HG03064 (cell line): ENCODE results near the gene SLC44A4.
"Not testable (repeated sequence)": the region's sequence is repeated elsewhere in the genome, so short reads cannot be mapped to it uniquely, and the experiment has no call there.

Experiments used
- ATAC-seq: cut with Tn5 transposase; IDR thresholded peaks from one replicate; pipeline ENCODE4 v1.9.1; 2021; ENCODE audit warnings: low read depth; ENCODE audit not compliant: unreplicated experiment

Gene SLC44A4

DNA sequence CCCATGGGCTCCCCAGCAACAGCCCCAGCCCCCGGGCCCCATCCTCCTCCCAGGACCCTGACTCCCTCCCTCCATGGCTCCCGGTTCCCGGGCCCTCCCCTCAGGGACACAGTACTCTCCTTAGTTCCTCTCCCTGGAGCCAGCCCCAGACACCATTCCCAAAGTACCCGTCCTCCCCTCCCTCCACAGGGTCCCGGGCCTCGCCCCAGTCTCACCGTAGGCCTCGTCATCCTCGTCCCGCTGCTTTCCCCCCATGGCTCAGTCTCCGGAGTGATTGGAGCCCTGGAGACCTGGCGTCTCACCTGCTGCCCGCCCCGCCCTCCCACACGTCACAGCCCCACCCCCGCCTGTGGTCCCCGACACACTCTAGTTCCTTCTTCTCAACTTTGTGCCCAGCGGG lies at the start of gene SLC44A4:
TSS of gene SLC44A4 (minus strand) at position 272 of the 400 bp plus-strand sequence. CDS start at position 255, 17 bp downstream.
- no peak for ATAC-seq

DNA sequence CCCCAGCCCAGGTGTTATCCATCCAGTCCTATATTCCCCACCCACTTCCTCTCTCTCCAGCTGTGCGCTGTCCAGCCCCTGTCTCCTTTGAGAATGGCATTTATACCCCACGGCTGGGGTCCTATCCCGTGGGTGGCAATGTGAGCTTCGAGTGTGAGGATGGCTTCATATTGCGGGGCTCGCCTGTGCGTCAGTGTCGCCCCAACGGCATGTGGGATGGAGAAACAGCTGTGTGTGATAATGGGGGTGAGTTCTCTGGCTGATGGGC lies 49.8 kb upstream of the SLC44A4 start:
- ATAC-seq: no peak

DNA sequence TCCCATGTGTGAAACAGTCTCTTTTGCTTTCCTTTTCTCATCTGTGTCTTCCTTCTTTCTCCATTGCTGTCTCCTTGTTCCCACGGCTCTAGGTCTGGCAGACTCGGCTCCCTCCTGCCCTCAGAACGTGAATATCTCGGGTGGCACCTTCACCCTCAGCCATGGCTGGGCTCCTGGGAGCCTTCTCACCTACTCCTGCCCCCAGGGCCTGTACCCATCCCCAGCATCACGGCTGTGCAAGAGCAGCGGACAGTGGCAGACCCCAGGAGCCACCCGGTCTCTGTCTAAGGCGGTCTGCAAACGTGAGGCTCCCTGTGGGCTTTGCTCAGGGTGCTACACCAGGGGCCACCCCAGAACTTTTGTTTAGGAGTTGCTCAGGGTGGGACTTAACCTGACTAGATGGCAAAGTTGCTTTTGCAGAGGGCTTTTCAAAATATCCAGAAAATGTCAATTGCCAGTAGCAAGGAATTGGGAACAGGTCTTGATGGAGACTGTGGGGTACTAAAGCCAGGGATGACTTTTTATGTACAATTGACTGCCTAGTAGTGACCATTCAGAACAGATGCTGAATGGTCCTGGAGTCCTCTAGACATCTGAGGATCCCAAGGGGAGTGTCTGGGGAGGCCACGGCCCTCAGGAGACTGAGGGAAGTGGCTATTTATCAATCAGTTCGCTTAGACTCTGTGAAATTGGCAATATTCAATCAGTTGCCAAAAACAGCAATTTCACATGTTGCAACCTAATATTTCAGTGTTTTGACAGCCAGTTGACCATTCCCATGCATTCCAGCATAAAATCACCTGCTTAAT lies 49.3 kb upstream of the SLC44A4 start:
- ATAC-seq: no peak

DNA sequence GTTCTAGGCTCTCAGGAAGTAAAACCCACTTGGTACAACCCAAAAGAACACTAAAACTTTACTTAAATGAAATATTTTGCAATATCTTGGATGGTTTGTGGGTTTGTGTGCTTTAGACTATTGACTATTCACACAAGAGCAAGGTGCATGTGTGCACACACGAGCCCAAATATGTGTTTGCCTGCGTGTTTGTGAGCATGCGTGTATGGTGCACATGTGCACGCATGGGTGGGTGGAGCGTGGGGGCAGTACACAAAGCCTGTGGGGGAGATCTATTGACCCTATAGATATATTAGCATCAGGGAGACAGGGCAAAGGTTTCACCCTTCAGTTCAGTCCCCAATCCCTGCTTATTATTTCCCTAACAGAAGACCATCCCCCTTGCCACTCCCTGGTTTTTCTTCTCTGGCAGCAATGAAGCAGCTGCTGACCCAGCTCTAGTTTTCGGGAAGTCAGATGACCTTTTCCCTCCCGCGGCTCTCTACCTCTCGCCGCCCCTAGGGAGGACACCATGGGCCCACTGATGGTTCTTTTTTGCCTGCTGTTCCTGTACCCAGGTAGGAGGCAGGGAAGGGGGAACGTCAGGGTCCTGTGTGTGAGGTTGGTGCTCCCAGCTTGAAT lies 48.6 kb upstream of the SLC44A4 start, which contains the start of gene C2:
TSS of gene C2 (plus strand) at position 476 of the 621 bp plus-strand sequence. CDS start at position 512, 36 bp downstream.
- no peak for ATAC-seq

DNA sequence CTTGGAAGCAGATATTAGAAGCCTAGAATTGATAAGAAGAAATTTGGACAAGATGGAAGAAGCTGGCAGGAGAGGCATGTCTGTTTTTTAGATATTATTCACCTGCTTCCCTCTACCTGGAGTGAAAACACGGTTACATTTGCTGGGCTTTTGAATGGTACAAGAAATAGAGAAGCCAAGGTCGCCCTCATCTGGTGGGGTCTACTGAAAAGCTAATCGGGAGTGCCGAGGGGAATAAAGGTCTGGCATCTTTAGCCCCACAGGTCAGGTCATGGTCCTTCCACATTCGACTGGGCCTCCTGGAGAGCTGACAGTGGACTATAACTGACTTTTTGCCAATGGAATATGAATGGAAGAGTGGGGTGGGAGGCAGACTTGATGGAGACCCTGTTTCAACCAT lies 44.1 kb upstream of the SLC44A4 start:
- ATAC-seq: no peak

DNA sequence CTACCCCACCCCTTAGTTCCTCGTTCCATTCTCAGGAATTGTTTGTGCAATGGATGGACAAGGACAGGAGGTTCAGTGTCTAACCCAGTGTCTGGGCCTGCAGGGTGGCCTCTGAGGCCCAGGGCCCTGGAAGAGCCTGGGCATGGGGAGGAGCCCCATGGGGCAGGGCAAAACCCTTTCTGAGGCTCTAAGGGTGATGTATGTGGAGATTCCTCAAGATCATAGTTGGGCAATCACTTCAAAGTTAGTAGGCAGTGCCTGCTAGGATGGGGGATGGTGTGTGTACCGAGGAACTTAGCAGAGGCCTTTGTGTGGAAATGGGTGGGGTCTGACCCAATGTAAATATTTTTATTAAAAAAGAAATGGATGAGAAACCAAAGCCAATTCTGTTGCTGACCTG lies 42.0 kb upstream of the SLC44A4 start:
- no peak for ATAC-seq

DNA sequence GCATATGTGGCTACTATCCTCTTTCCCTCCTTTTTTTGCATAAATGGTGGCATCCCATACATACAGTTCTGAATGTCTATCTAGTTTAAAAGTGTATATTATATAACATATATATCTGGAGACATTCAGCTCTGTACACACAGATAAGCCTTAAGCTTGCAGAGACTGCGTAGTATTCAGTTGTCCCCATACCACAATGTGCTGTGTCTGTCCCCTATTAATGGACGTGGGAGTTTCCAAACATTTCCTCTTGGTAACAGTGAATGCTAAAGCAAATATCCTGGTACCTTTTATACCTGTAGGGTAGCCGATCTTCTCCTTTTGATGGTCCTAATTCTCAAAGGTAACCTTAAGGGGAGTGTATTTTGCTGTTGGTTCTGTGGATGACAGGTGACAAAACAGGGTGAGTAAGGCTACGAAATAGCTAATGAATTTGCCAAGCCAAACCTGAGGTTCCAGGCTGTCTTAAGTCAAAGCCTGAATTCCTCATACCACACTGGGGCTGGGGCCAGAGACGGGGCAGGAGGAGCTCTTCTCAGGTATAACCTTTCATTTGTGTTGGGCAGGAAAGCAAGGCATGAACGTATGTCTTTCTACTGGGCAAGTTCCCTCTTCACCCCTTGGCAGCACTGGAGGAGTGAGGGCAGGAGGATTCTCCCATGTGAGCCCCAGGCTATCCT lies 41.0 kb upstream of the SLC44A4 start:
- no peak for ATAC-seq

DNA sequence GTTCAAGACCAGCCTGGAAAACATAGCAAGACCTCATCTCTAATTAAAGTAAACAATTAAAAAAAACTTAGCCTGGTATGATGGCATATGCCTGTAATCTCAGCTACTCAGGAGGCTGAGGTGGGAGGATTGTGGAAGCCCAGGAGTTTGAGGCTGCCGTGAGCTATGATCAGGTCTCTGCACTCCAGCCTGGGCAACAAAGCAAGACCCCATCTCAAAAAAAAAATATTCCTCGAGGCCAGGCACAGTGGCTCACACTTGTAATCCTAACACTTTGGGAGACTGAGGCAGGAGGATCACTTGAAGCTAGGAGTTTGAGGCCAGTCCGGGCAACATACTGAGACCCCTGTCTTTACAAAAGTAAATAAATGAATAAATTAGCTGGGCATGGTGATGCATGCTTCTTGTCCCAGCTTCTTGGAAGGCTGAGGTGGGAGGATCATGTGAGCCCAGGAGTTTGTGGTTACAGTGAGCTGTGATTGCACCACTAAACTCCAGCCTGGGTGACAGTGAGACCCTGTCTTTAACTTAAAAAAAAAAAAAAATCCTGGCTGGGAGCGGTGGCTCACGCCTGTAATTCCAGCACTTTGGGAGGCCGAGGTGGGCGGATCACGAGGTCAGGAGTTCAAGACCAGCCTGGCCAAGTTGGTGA lies 39.4 kb upstream of the SLC44A4 start:
- no peak for ATAC-seq

DNA sequence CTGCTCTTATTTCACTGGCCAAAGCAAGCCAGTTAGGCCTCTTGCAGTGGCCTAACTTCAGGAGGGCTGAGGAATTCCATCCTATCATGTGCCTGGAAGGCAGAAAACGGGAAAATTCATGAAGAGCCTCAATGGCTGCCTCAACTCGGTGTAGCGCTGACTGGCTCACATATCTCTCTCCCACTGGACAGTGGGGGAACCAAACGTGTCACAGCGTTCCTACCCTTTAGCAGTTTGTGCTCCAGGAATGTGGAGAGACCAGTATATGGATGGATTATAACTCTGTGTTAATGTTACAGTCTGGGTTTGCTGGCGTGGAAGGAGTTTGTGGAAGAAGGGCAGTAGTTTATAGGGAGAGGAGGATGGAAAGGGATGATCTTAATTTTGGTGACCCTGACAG lies 37.0 kb upstream of the SLC44A4 start:
- ATAC-seq: no peak

DNA sequence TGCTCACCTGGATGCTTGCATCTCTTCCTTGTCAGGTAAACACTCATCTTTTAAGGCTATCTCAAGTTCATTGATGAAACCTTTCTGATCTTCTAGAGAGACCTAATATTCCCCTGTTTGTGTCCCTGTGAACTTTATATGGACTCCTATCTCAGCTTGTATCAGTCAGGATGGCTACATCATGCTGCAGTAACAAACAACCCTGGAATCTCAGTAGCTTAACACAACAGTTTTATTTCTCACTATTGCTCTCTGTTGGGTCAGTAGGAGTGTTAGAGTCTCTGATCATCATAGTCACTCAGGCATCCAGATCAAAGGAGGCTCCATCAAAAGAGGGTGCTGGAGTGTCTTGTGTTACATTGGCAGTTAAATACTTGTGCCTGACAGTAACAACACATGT lies 36.6 kb upstream of the SLC44A4 start:
- ATAC-seq: no peak

DNA sequence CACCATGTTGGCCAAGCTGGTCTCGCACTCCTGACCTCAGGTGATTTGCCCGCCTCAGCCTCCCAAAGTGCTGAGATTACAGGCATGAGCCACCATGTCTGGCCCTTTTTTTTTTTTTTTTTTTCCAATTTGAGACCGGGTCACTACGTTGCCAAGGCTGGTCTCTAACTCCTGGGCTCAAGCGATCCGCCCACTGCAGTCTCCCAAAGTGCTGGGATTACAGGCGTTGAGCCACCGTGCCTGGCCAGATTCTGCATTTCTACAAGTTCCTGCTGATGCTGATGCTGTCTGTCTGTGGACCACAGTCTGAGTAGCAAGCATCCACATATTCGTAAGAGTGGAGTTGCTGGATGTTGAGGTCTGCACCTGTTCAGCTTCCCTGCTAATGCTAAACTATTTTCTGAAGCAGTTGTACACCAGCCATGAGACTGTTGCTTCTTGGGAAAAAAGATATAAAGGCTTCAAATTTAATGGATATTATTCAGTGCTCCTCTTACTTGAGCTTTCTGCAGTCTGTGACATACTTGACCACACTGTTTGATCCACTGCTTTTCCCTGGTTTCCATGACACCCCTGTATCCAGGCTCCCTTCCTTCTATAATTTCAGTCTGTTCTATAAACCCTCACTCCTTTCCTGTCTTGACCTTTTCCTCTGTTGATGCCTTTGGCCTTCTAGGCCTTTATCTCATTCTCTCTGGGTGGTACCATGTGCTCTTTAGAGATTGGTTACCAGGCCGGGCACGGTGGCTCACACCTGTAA lies 33.2 kb upstream of the SLC44A4 start:
- ATAC-seq: no peak

DNA sequence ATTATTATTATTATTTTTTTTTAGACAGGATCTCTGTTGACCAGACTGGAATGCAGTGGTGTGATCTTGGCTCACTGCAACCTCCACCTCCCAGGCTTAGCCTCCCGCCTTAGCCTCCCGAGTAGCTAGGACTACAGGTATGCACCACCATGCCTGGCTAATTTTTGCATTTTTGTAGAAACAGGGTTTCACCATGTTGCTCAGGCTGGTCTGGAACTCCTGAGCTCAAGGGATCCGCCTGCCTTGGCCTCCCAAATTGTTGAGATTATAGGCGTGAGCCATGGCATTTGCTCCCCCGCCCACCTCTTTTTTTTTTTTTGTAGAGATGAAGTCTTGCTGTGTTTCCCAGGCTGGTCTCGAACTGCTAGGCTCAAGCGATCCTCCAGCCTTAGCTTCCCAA lies 30.5 kb upstream of the SLC44A4 start:
- ATAC-seq: not testable (repeated sequence)

DNA sequence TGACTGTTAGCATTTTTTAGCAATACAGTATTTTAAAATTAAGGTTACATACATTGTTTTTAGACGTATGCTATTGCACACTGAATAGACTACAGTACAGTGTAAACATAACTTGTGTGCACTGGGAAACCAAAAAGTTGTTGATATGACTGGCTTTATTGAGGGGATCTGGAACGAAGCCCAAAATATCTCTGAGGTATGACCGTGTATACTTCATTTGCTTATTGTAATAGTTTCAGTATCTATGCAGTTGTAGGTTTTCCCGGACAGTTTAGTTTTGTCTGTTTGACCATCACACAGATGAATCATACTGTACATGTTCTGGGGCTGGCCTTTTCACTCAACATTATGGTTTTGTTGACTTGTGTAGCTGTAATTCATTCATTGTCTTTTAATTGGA lies 30.0 kb upstream of the SLC44A4 start:
- ATAC-seq: no peak

DNA sequence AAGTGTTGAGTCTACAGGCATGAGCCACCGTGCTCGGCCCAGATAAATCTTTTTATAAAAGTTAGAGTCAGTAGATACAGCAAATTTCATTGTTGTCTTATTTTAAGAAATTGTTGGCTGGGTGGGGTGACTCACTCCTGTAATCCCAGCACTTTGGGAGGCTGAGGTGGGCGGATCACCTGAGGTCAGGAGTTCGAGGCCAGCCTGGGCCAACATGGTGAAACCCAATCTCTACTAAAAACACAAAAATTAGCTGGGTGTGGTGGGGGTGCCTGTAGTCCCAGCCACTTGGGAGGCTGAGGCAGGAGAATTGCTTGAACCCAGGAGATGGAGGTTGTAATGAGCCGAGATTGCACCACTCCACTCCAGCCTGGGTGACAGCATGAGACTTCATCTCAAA lies 29.5 kb upstream of the SLC44A4 start:
- not testable (repeated sequence) for ATAC-seq

DNA sequence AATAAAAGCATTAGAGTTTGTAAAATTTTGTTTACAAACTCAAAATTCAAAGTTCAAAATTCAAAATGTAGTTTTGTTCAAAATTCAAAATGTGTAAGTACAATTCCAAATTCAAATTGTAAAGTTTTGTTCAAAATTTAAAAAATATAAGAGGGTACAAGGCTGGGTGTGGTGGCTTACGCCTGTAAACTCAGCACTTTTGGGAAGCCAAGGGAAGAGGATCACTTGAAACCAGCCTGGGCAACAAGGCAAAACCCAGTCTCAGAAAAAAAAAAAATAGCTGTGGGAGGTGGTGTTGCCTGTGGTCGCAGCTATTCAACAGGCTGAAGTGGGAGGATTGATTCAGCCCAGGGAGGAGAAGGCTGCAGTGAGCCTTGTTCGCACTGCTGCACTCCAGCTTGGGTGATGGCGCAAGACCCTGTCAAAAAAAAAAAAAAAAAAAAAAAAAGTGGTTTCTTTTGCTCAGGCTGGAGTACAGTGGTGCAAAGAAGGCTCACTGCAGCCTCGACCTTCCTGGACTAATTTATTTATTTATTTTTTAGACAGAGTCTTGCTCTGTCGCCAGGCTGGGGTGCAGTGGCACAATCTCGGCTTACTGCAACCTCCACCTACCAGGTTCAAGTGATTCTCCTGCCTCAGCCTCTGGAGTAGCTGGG lies 28.5 kb upstream of the SLC44A4 start:
- ATAC-seq: no peak

DNA sequence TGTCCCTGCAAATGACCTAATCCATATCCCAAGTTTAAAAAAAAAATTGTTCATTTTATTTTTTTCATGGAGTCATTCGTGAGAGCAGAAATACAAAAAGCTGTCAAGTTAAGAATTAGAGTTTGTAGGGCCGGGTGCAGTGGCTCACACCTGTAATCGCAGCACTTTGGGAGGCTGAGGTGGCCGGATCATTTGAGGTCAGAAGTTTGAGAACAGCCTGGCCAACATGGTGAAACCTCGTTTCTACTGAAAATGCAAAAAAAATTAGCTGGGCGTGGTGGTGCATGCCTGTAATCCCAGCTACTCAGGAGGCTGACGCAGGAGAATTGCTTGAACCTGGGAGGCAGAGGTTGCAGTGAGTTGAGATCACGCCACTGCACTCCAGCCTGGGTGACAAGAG lies 27.9 kb upstream of the SLC44A4 start:
- not testable (repeated sequence) for ATAC-seq

DNA sequence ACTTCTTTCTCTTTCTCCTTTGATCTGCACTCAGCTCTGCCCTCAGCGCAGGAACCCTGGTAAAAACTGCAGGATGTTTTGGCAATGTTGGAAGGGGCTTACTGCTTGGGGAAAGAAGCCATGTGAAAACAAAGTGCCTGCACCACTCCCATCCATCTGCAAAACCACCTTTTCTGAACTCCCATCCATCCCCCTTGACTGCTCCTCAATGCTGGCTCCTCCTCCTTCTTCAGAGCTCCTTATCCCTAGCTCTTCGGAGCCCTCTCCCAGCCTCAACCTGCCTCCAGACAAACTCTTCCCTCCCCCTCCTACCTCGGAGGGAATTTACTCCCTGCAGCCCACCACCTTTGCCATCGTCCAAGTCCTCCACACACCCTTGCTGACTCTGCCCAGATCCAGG lies 27.3 kb upstream of the SLC44A4 start:
- no peak for ATAC-seq

DNA sequence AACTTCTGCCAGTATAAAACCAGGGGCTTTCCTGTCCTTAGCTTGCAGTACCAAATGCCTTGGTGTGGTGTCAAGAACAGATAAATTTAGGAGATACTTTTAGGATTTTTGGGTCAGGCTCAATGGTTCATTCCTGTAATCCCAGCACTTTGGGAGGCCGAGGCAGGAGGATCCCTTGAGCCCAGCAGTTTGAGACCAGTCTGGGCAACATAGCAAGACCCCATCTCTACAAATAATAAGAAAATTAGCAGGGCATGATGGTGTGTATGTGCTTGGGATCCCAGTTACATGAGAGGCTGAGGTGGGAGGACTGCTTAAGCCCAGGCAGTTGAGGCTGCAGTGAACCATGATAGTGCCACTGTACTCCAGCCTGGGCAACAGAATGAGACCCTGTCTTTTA lies 26.2 kb upstream of the SLC44A4 start:
- ATAC-seq: no peak

DNA sequence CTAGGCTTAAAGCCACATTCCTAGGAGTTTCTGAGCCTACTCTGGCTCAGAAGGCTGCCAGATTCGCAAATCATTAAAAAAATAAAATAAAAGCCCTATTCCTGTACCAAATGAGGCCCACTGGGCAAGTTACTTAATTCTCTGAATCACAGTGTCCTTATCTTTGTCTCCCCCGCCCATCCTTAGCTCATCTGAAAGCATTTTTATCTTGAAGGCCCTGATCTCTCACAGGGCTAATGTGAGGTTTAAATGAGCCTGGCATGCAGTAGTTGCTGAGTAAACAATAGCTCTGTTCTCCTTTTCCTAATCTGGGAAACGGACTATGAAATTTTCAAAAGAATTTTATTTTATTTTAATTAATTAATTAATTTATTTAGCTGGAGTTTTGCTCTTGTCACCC lies 25.2 kb upstream of the SLC44A4 start:
- ATAC-seq: no peak
